CD4-positive, CD25-positive, alpha-beta regulatory T cell (primary cell): ENCODE results near the gene HCN1. TPM values are rescaled to one million over a fixed set of nuclear protein-coding genes. Genes with fewer than 3 reads are reported as not detected.
"Not testable (repeated sequence)": the region's sequence is repeated elsewhere in the genome, so short reads cannot be mapped to it uniquely, and the experiment has no call there.

Experiments
- ATAC-seq, 2 donors: fragments of 150-1000 bp; cut with Tn5 transposase; one replicate each; pipeline ENCODE4 v1.10.0; 2021; ENCODE audit warnings: low read depth in 2 of 2, moderate number of reproducible peaks in 2 of 2, moderate library complexity in 1 of 2
- DNase-seq, 3 donors: peaks; one replicate each; pipeline versions ENCODE4 v3.0.0 to v3.0.0-alpha.2; 2012 to 2022; ENCODE audit warnings: mixed read lengths in 1 of 3
- H3K27ac ChIP-seq: one replicate; pipeline ENCODE4 v1.7.0; 2013; ENCODE audit warnings: mild to moderate bottlenecking, low read length; ENCODE audit not compliant: insufficient read depth, poor library complexity, severe bottlenecking
- H3K27me3 ChIP-seq: one replicate; pipeline ENCODE4 v1.7.0; 2013; ENCODE audit warnings: low read length; ENCODE audit not compliant: control insufficient read depth, insufficient read depth
- H3K36me3 ChIP-seq: one replicate; pipeline ENCODE4 v1.7.0; 2013; ENCODE audit warnings: mild to moderate bottlenecking, low read length, moderate library complexity; ENCODE audit not compliant: control insufficient read depth, insufficient read depth
- H3K4me1 ChIP-seq: 2 replicates; pipeline ENCODE4 v1.7.0; 2013; ENCODE audit warnings: mild to moderate bottlenecking, low read length; ENCODE audit not compliant: insufficient read depth, control insufficient read depth, poor library complexity, severe bottlenecking
- H3K4me3 ChIP-seq: one replicate; pipeline ENCODE4 v1.7.0; 2013; ENCODE audit warnings: low read depth, mild to moderate bottlenecking, low read length, moderate library complexity
- H3K9me3 ChIP-seq, 2 experiments: 1 replicate in 1 of 2; 2 replicates in 1 of 2; pipeline ENCODE4 v1.7.0; 2013; ENCODE audit warnings: low read length in 2 of 2, mild to moderate bottlenecking in 1 of 2, moderate library complexity in 1 of 2; ENCODE audit not compliant: control insufficient read depth in 2 of 2
- H3K27ac Mint-ChIP-seq, 3 donors: one replicate each; pipeline ENCODE4 v1.8.0; 2020 to 2022; ENCODE audit warnings: mild to moderate bottlenecking in 3 of 3, mixed read lengths in 3 of 3, moderate library complexity in 2 of 3
- H3K27me3 Mint-ChIP-seq: one replicate; pipeline ENCODE4 v1.8.0; 2022; ENCODE audit warnings: mild to moderate bottlenecking, mixed read lengths
- H3K36me3 Mint-ChIP-seq: one replicate; pipeline ENCODE4 v1.8.0; 2020; ENCODE audit warnings: mixed read lengths
- H3K4me1 Mint-ChIP-seq, 4 donors: one replicate each; pipeline ENCODE4 v1.8.0; 2020 to 2022; ENCODE audit warnings: mixed read lengths in 4 of 4, mild to moderate bottlenecking in 1 of 4
- H3K4me3 Mint-ChIP-seq, 4 donors: one replicate each; pipeline ENCODE4 v1.8.0; 2020 to 2022; ENCODE audit warnings: mild to moderate bottlenecking in 4 of 4, mixed read lengths in 4 of 4, moderate library complexity in 3 of 4
- H3K9me3 Mint-ChIP-seq, 7 donors: one replicate each; pipeline ENCODE4 v1.8.0; 2020 to 2022; ENCODE audit warnings: mixed read lengths in 7 of 7, mild to moderate bottlenecking in 3 of 7, moderate library complexity in 2 of 7
- polyA plus RNA-seq, 4 donors: library from polyadenylated mRNA; unstranded; fragments of 300-500 nt; fragmentation: Illumina TruSeq; gene quantifications; one replicate each; pipeline ENCODE4 v1.2.3, GENCODE V29; 2021
- total RNA-seq: library from RNA; stranded (reverse); gene quantifications from one replicate; pipeline ENCODE4 v1.2.3, GENCODE V29; 2022

HCN1 gene
- total and polyA plus RNA-seq, 5 donors from 2014 or later, result not detected

DNA sequence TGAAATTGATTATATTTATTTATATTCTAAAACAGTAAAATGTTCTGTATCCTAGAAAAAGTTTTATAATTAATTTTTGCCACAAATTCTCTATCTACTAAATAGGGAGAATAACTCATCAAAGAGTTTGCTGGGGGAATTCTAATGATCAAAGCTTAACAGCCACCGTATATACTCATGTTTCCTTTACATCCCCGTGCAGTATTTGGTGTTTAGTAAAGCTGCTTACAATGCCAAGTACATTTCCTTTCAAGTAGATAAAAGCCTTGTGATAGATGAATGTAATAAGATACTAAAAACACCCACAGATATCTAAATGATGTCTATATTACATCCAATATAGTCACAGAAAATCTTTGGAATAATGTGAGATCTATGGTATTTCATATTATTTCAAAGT lies 312.2 kb downstream of the HCN1 start:
- no peaks in the 10 kb centered on the region for H3K36me3 Mint-ChIP-seq
- no peak overlapping the region for H3K27ac Mint-ChIP-seq
- Histone ChIP-seq H3K27ac (no peak overlapping the region), H3K4me1 (no peaks in the 10 kb centered on the region), H3K9me3 (peaks cover 0 to 6% of the 10 kb centered on the region in 2 experiments), H3K4me3 (no peak overlapping the region), H3K36me3 (no peaks in the 10 kb centered on the region), H3K27me3 (no peaks in the 10 kb centered on the region)
- H3K9me3 Mint-ChIP-seq, result peaks cover 2 to 24% (median 6%) of the 10 kb centered on the region in 7 donors
- H3K4me1 Mint-ChIP-seq, result no peaks in the 10 kb centered on the region
- no peak overlapping the region for H3K4me3 Mint-ChIP-seq
- no peak for DNase-seq
- H3K27me3 Mint-ChIP-seq, result no peaks in the 10 kb centered on the region
- ATAC-seq, result no peak

DNA sequence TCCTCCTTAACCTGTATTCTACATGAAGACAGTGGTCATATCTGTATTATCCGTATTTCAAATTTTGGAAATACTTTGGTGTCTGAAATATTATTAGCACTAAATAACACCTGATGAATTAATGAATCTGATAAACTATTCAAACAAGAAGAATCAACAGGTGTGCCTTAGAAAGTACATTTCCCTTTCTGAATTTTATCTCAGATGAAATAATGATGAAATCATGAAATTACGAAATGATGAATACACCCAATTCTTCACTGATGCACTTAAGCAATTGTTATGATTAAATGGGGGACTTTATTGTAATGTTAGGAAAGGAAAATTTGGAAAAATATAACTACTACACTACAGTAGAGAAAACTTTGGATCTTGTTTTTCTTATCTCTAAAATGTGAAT lies 313.6 kb downstream of the HCN1 start:
- Histone ChIP-seq H3K4me3 (no peak overlapping the region), H3K9me3 (peaks cover 0 to 3% of the 10 kb centered on the region in 2 experiments), H3K36me3 (no peaks in the 10 kb centered on the region), H3K27ac (no peak overlapping the region), H3K27me3 (no peaks in the 10 kb centered on the region), H3K4me1 (no peaks in the 10 kb centered on the region)
- Mint-ChIP-seq H3K4me3 (no peak overlapping the region), H3K4me1 (no peaks in the 10 kb centered on the region), H3K36me3 (no peaks in the 10 kb centered on the region), H3K9me3 (peaks cover 1 to 22% (median 4%) of the 10 kb centered on the region in 7 donors), H3K27ac (no peak overlapping the region), H3K27me3 (no peaks in the 10 kb centered on the region)
- no peak for ATAC-seq
- DNase-seq, result no peak

DNA sequence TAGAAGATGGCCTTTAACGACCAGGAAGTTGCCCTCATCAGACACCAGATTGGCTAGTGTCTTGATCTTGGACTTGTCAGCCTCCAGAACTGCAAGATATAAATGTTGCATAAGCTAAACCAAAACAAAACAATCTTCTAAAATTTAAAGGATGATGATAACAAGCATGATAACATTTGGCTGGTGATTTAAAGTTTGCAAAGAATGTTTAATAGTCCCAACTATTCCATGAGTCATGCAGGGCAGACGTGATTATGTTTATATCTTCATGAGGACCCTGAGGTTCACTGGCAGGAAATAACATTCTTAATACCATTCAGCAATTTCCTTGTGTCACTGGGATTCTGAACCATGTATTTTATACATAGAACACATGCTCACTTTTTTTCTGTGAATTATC lies 319.8 kb downstream of the HCN1 start:
- Mint-ChIP-seq H3K27me3 (no peaks in the 10 kb centered on the region), H3K27ac (no peak overlapping the region), H3K9me3 (peaks cover 0 to 10% (median 1%) of the 10 kb centered on the region in 7 donors), H3K4me3 (no peak overlapping the region), H3K4me1 (no peaks in the 10 kb centered on the region), H3K36me3 (no peaks in the 10 kb centered on the region)
- peaks cover 0 to 3% of the 10 kb centered on the region in 2 experiments for H3K9me3 ChIP-seq
- H3K36me3 ChIP-seq, result no peaks in the 10 kb centered on the region
- DNase-seq, result no peak
- H3K4me3 ChIP-seq, result no peak overlapping the region
- H3K27me3 ChIP-seq, result no peaks in the 10 kb centered on the region
- H3K27ac ChIP-seq, result no peak overlapping the region
- no peaks in the 10 kb centered on the region for H3K4me1 ChIP-seq
- ATAC-seq, result no peak

DNA sequence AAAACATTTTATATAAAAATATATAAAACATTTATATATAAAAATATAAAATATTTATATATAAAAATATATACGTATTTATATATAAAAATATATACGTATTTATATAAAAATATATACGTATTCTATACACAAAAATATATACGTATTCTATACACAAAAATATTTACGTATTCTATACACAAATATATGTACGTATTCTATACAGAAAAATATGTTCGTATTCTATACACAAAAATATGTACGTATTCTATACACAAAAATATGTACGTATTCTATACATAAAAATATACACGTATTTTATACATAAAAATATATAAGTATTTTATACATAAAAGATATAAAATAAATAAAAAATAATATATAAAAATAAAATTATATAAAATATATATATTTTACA lies 323.6 kb downstream of the HCN1 start:
- no peaks in the 10 kb centered on the region for H3K36me3 ChIP-seq
- no peak overlapping the region for H3K4me3 ChIP-seq
- H3K27me3 ChIP-seq, result no peaks in the 10 kb centered on the region
- Mint-ChIP-seq H3K4me1 (no peaks in the 10 kb centered on the region), H3K4me3 (no peak overlapping the region), H3K36me3 (no peaks in the 10 kb centered on the region), H3K9me3 (peaks cover 0 to 7% (median 3%) of the 10 kb centered on the region in 7 donors), H3K27me3 (no peaks in the 10 kb centered on the region), H3K27ac (no peak overlapping the region)
- H3K27ac ChIP-seq, result no peak overlapping the region
- no peak for DNase-seq
- no peak for ATAC-seq
- no peaks in the 10 kb centered on the region for H3K9me3 ChIP-seq
- H3K4me1 ChIP-seq, result no peaks in the 10 kb centered on the region

DNA sequence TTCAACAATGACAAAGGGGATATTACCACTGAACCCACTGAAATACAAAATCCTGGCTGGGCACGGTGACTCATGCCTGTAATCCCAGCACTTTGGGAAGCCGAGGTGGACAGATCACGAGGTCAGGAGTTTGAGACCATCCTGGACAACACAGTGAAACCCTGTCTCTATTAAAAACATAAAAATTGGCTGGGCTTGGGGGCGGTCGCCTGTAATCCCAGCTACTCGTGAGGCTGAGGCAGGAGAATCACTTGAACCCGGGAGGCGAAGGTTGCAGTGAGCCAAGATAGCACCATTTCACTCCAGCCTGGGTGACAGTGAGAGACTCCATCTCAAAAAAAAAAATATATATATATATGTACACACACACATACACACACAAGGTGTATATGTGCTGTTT lies 324.8 kb downstream of the HCN1 start:
- not testable (repeated sequence) for H3K9me3 Mint-ChIP-seq

DNA sequence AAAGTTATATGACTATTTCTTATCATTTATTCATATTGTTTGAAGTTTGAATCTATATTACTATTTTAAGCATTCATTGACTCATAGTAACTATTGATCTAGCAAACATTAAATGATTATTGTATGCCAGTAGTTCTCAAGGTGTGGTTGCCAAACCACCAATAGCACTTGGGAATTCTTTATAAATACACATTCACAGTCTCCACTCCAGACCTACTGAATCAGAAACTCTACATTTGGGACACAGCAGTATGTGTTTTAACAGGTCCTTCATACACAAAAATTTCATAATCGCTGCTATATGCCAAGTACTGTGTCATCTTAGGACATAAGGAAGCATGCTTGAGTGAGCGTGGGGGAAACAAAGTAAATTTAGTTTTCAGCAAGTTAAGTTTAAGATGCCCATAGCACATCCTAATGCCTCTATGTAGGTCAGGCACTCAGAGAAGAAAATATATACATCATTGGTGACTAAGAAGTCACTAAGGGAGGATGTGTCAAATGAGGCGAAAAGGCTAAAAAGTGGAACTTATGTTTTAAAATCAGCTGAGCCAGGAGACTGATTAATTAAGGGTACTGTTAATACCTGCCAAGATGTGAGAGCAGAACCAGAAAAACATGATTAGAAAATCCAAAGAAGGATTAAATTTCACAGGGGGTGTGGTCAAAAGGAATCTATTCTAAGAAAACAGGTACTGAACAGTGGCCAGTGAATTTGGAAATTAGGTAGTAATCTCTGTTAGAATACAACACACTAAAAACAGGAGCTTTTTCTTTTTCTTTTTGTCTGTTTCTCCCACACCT lies 340.8 kb downstream of the HCN1 start:
- no peaks in the 10 kb centered on the region for H3K36me3 Mint-ChIP-seq

More for the DNA sequence above, 324.8 kb downstream of the HCN1 start:
- not testable (repeated sequence) for H3K4me3 ChIP-seq, H3K4me1 Mint-ChIP-seq, DNase-seq, H3K27ac ChIP-seq, H3K4me3 Mint-ChIP-seq, H3K36me3 Mint-ChIP-seq, H3K36me3 ChIP-seq, H3K4me1 ChIP-seq, H3K9me3 ChIP-seq, ATAC-seq, H3K27ac Mint-ChIP-seq, H3K27me3 ChIP-seq, H3K27me3 Mint-ChIP-seq

DNA sequence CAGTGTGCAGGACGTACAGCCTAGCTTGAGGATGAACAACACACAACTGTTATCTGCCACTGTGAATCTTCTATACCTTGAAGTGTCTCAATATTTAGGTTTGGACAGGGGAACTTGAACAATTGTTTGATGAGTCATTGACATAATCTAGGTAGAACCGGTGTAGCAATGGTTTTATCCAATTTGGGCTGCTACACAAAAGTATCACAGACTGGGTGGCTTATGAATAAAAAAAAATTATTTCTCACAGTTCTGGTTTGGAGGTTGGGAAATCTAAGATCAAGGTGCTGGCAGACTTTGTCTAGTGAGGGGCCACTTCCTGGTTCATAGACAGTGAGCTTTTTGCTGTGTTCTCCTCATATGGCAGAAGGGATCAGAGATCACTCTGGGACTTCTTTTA lies 359.7 kb downstream of the HCN1 start:
- no peak for ATAC-seq
- no peaks in the 10 kb centered on the region for H3K4me1 Mint-ChIP-seq

More for the DNA sequence above, 340.8 kb downstream of the HCN1 start:
- no peaks in the 10 kb centered on the region for H3K4me1 ChIP-seq
- no peaks in the 10 kb centered on the region for H3K27me3 ChIP-seq
- H3K9me3 ChIP-seq, result peaks cover 0 to 6% of the 10 kb centered on the region in 2 experiments
- no peaks in the 10 kb centered on the region for H3K36me3 ChIP-seq
- DNase-seq (no peak), ATAC-seq (no peak)
- no peak overlapping the region for H3K4me3 ChIP-seq
- Mint-ChIP-seq H3K27ac (no peak overlapping the region), H3K4me3 (no peak overlapping the region), H3K27me3 (no peaks in the 10 kb centered on the region), H3K4me1 (no peaks in the 10 kb centered on the region), H3K9me3 (peaks cover 3 to 27% (median 5%) of the 10 kb centered on the region in 7 donors)
- no peak overlapping the region for H3K27ac ChIP-seq

DNA sequence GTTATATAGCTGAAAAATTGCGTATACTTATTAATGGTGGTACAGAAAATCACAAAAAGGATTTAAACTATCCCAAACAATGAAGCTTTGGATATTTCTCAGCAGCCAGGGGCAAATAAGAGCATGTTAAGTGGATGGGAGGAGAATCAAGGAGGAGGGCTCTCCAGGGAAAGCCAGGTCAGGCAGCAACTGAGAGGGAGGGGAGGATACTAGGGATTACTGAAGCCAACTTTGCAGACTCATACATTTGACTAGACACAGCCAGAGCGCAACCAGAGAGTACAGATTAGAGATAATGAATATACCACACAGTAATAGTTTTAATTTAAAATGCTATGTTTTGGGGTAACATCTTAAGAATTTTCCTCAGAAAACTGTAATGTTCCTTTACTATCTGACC lies 360.2 kb downstream of the HCN1 start:
- Histone ChIP-seq H3K9me3 (peaks cover 4 to 17% of the 10 kb centered on the region in 2 experiments), H3K4me1 (no peaks in the 10 kb centered on the region), H3K27ac (no peak overlapping the region), H3K36me3 (no peaks in the 10 kb centered on the region), H3K4me3 (no peak overlapping the region), H3K27me3 (no peaks in the 10 kb centered on the region)
- Mint-ChIP-seq H3K4me3 (peak overlapping the region in 1 of 4 donors; percentile 12), H3K27ac (no peak overlapping the region), H3K36me3 (no peaks in the 10 kb centered on the region), H3K4me1 (no peaks in the 10 kb centered on the region), H3K9me3 (peaks cover 1 to 21% (median 7%) of the 10 kb centered on the region in 7 donors), H3K27me3 (no peaks in the 10 kb centered on the region)
- DNase-seq (no peak), ATAC-seq (no peak)

More for the DNA sequence above, 359.7 kb downstream of the HCN1 start:
- H3K27ac ChIP-seq, result no peak overlapping the region
- no peaks in the 10 kb centered on the region for H3K27me3 ChIP-seq
- Mint-ChIP-seq H3K9me3 (peaks cover 1 to 21% (median 7%) of the 10 kb centered on the region in 7 donors), H3K4me3 (no peak overlapping the region), H3K36me3 (no peaks in the 10 kb centered on the region), H3K27me3 (no peaks in the 10 kb centered on the region), H3K27ac (no peak overlapping the region)
- no peak overlapping the region for H3K4me3 ChIP-seq
- peaks cover 4 to 22% of the 10 kb centered on the region in 2 experiments for H3K9me3 ChIP-seq
- no peaks in the 10 kb centered on the region for H3K36me3 ChIP-seq
- DNase-seq, result no peak
- H3K4me1 ChIP-seq, result no peaks in the 10 kb centered on the region
